Measurements from ENCODE around the gene C12orf57. TPM values are rescaled to one million over a fixed set of nuclear protein-coding genes. Genes with fewer than 3 reads are reported as not detected.

The C12orf57 gene
- total and polyA plus RNA-seq, 2 of the 8 experiments (the other 6 are each of a cell fraction or from before 2014, with no cell fraction given) = 174 to 993 TPM

DNA sequence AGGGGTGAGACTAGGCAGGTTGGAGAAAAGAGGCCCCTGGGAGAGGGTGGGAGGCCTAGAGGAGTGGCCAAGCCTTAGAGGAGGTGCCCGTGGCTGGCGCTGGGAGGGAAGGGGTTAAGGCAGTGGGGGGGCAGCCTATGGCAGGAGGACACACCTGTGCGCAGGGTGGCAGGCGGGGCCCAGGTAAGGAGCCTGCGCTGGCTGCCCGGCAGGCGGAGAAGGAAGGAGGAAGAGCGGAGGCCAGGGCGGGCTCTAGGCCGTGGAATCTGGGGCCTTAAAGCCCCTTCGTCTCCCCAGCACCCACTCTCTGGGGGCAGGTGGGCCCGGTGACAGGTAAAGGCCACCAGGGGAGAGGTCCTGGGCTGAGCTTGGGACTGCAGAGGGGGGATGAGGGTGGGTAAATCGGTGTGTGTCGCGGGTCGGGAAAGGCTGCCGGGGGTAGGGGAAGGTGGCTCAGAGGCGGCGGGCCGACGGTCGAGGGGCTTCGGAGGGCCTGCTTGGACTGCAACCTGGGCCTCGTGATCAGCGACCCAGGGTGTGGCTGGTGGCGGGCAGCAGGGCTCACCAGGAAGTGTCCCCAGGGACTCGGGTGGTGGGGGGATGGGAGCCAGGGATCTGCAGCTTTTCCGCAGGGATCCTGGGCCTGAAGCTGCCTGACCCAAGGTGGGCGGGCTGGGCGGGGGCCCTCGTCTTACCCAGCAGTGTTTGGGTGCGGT, 19.4 kb downstream of the C12orf57 start (continued):
- no peak for TF ChIP-seq JUN (IDR thresholded peaks at IDR 0.05; ENCODE audit: low read depth, low read length)
- TF ChIP-seq HDAC6 (IDR thresholded peaks at IDR 0.05; ENCODE audit: low read depth, low read length) = no peak
- TF ChIP-seq FOSL1 (IDR thresholded peaks at IDR 0.05; ENCODE audit: insufficient read depth, low read depth, low read length) = no peak
- 0 out of 2 replicates have a peak, but pooled peaks have one; percentile 48 for TF ChIP-seq SP4 (IDR thresholded peaks at IDR 0.05; ENCODE audit: low read length)
- TF ChIP-seq SP2 (IDR thresholded peaks at IDR 0.05; ENCODE audit: low read length) = no peak
- TF ChIP-seq CREB1 (IDR thresholded peaks at IDR 0.05) = no peak
- TF ChIP-seq, protein P1, sequence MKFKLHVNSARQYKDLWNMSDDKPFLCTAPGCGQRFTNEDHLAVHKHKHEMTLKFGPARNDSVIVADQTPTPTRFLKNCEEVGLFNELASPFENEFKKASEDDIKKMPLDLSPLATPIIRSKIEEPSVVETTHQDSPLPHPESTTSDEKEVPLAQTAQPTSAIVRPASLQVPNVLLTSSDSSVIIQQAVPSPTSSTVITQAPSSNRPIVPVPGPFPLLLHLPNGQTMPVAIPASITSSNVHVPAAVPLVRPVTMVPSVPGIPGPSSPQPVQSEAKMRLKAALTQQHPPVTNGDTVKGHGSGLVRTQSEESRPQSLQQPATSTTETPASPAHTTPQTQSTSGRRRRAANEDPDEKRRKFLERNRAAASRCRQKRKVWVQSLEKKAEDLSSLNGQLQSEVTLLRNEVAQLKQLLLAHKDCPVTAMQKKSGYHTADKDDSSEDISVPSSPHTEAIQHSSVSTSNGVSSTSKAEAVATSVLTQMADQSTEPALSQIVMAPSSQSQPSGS (IDR thresholded peaks at IDR 0.05; ENCODE audit: low read length) = no peak
- TF ChIP-seq SAP30 (IDR thresholded peaks at IDR 0.05; ENCODE audit: insufficient read depth, insufficient replicate concordance, low read length) = no peak
- TF ChIP-seq, protein P2, sequence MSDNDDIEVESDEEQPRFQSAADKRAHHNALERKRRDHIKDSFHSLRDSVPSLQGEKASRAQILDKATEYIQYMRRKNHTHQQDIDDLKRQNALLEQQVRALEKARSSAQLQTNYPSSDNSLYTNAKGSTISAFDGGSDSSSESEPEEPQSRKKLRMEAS (IDR thresholded peaks at IDR 0.05) = peak; percentile 51; the same call in 1 of the 2 replicates
- no peak for TF ChIP-seq BRCA1 (IDR thresholded peaks at IDR 0.05; ENCODE audit: low read depth, low read length)
- TF ChIP-seq E2F6 (IDR thresholded peaks at IDR 0.05) = 0 out of 2 replicates have a peak, but pooled peaks have one; percentile 30
- TF ChIP-seq TAF7 (optimal IDR thresholded peaks at IDR 0.05; ENCODE audit: borderline replicate concordance, low read depth, low read length) = no peak
- peak; percentile 58 to 76; a peak in 2 of 4 replicates for TF ChIP-seq SIN3A (conservative IDR thresholded peaks at IDR 0.05 in 1 of 2, IDR thresholded peaks at IDR 0.05 in 1 of 2; ENCODE audit: low read depth in 1 of 2, low read length in 2 of 2)
- no peak for TF ChIP-seq SUZ12 (IDR thresholded peaks at IDR 0.05; ENCODE audit: low read length)
- no peak for TF ChIP-seq SRF (IDR thresholded peaks at IDR 0.05; ENCODE audit: low read depth, low read length)
- TF ChIP-seq RAD21 (IDR thresholded peaks at IDR 0.05 in 1 of 2, conservative IDR thresholded peaks at IDR 0.05 in 1 of 2; ENCODE audit: low read depth in 2 of 2, low read length in 2 of 2) = no peak
- TF ChIP-seq KDM1A (IDR thresholded peaks at IDR 0.05; ENCODE audit: borderline replicate concordance, low read length) = no peak

All from H1 (cell line).